22Rv1 (cell line): ENCODE results near the gene PRKAR1B.

Experiments used
- H3K27ac ChIP-seq: fragments of 450-650 bp; 2 replicates; pipeline ENCODE4 v1.5.1; 2017
- CTCF ChIP-seq: fragments of 450-650 bp; IDR thresholded peaks from 2 replicates; pipeline ENCODE4 v1.5.1; 2017; ENCODE audit warnings: mild to moderate bottlenecking
- ZFX ChIP-seq: fragments of 450-650 bp; IDR thresholded peaks from 2 replicates; pipeline ENCODE4 v1.6.1; 2017; ENCODE audit warnings: antibody characterized with exemption, borderline replicate concordance

The PRKAR1B gene

GRCh38 chr7:601036-601594, 126.0 kb downstream of the PRKAR1B start:
- TF ChIP-seq CTCF (no peak), ZFX (no peak)
- H3K27ac ChIP-seq: no peak overlapping the region

- no peak for TF ChIP-seq ZFX
- TF ChIP-seq CTCF: no peak
- no peak overlapping the region for H3K27ac ChIP-seq
Measured at GRCh38 chr7:600149-601035, 126.7 kb downstream of the PRKAR1B start.

- H3K27ac ChIP-seq: no peak overlapping the region
- TF ChIP-seq CTCF (no peak), ZFX (no peak)
Measured at GRCh38 chr7:598899-599298, 128.2 kb downstream of the PRKAR1B start.

GRCh38 chr7:597348-598178, 129.5 kb downstream of the PRKAR1B start:
- no peak for TF ChIP-seq CTCF
- TF ChIP-seq ZFX: no peak
- H3K27ac ChIP-seq: no peak overlapping the region

- H3K27ac ChIP-seq: no peak overlapping the region
- TF ChIP-seq ZFX (no peak), CTCF (no peak)
Measured at GRCh38 chr7:596819-597182, 130.3 kb downstream of the PRKAR1B start.

GRCh38 chr7:596071-596818, 130.8 kb downstream of the PRKAR1B start:
- no peak overlapping the region for H3K27ac ChIP-seq
- TF ChIP-seq ZFX: no peak

- no peak overlapping the region for H3K27ac ChIP-seq
- no peak for TF ChIP-seq CTCF
- no peak for TF ChIP-seq ZFX
Measured at GRCh38 chr7:595621-596010, 131.5 kb downstream of the PRKAR1B start.
